GM18861 (cell line): ENCODE results near the gene MAPK7.
"Not testable (repeated sequence)": the region's sequence is repeated elsewhere in the genome, so short reads cannot be mapped to it uniquely, and the experiment has no call there.

Experiments used
- ATAC-seq: cut with Tn5 transposase; IDR thresholded peaks from one replicate; pipeline ENCODE4 v1.9.1; 2021; ENCODE audit not compliant: unreplicated experiment

The MAPK7 gene

GRCh38 chr17:19342611-19343255, 35.6 kb upstream of the MAPK7 start:
- ATAC-seq, result no peak

DNA sequence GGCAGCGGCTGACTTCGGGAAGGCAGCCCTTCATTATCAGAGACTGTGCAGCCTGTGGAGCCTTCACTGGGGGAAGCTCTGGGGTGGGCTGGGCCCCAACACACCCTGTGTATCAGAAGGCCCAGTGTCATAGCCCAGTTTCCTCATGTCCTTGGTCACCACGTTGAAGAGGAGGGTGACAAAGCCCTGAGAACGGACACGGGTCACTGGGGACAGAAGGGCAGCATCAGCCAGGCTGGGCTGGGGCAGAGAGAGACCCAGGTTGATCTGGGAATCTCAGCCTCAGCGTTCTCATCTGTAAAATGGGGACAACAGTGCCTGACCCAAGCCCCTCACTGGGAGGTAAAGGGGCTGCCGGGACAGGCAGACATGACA, 35.1 kb upstream of the MAPK7 start:
- ATAC-seq, result no peak

DNA sequence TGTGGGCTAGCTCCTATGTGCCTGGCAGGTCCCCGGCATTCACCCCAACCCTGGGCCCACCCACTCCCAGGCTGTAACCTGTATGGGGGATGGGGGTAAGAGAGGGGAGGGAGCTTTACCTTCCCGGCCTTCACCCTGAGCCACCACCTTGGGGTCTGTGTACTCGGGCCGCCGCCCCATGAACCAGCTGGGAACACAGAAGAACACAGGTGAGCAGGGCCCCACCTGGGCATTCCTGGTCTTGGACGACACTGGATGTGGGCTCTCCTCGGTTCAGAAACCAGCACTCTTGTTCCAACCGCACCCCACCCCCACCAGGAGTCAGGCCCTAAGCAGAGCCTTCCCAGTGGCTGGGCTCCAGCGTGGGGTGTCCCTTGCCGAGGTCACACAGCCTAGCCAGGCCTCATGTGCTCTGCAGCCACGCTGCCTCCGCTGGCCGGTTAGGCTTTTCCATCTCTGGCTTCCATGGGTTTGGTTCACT, 34.6 kb upstream of the MAPK7 start:
- no peak for ATAC-seq

DNA sequence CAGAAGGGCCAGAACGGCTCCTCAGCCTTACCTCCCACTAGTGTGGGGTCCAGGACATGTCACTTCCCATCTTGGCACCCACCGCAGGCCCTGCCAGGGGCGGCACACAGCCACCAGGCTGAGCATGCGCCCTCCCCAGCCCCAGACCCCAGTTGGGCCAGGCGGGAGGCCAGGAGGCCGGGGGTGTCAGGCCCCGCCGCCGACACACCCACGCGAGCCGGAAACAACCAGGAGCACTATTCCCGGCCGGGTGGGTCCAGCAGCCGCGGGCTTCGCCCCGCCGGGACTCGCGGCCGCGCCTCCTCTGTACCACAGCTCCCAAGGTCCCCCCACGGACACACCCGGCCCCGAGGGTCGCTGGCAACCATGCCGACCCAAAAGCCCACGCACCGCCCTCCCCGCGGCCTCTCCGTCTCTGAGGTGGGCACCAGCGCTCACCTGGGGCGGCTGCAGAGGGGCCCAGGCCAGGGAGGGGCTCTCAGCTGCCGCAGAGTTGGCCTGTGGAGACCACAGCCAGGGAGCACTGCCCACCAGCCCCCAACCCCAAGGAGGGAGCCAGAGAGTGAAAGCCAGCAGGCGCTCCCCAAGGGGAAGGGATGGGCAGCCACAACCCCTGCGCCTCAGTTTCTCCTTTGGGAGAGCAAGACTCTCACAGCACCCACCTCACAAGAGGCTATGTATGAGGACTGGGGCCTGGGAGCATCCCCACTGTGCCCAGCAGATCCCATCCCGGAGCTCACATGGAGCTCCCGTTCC, 33.8 kb upstream of the MAPK7 start:
- no peak for ATAC-seq

GRCh38 chr17:19345067-19345460, 33.2 kb upstream of the MAPK7 start:
- ATAC-seq, result no peak

GRCh38 chr17:19345486-19346350, 32.6 kb upstream of the MAPK7 start:
- ATAC-seq, result no peak

DNA sequence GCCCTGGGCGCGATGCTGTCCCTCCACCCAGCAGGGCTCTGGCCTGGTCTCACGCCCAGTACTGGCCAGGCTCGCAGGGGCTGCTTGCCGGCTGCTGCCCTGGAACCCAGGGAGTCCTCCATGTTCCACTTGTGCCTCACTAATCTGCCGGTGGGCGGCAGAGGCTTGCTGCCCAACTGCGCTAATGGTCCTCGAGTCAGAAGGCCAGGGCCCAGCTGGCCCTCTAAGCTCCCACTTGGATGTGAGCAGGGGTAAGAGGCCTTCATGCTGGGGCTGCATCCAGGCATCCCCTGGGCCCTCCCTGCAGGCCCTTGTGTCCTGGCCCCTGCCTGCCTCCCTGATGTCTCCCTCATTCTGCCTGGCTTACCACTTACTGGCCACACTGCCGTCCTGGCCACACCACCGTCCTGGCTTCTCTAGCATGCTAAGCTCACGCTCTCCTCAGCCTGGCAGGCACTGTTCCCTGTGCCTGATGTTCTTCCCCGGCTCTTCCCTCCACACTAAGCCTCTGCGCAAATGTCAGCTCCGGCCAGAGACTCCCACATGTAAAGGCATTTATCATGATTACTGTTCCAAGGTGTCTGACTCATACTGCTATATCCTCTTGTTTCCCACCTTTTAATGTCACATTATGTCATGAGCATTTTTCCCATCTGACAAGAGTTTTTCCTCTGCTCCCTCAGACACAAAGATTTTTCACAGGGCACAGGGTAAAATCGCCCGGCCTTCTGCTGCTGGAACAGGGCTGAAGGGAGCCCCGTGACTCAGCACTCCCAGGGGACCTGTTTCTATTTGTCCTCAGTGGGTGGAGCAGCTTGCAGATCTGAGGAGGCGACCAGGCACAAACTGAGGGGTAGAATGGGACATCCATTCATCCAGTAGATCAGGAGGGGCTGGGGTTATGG, 31.7 kb upstream of the MAPK7 start:
- no peak for ATAC-seq

DNA sequence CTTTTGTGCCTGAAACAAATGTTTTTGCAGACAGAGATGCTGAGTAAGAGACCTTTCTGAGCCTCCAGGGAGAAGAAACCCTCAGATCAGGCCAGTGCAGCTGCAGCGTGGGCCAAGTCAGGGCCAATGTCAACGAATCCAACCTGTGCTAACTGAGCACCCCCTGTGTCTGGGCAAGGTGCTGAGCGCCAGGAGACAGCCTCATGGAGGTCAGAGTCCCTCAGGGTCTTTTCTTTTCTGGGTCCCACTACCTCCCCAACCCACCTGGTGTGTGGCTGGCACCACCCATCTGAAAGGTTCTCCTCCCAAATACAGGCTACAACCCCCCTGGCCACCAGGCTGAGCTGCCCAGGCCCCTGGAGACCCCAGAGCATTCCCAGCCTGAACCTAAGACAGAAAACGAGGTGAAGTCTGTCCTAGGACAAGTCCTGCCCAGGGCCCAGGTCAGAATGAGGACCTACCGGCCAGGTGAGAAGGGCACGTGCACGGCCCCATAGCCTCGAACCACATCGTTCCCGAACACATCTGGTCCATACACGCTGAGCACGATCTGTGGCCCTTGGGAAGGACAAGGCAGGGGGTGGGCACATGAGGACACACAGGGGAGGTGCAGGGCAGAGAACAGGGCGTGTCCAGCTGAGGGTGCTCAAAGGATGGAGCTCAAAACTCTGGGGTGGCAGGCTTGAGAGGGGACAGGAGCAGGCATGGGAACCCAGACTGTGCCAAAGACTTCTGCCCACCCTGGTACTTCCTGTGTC, 30.8 kb upstream of the MAPK7 start:
- ATAC-seq, result no peak

DNA sequence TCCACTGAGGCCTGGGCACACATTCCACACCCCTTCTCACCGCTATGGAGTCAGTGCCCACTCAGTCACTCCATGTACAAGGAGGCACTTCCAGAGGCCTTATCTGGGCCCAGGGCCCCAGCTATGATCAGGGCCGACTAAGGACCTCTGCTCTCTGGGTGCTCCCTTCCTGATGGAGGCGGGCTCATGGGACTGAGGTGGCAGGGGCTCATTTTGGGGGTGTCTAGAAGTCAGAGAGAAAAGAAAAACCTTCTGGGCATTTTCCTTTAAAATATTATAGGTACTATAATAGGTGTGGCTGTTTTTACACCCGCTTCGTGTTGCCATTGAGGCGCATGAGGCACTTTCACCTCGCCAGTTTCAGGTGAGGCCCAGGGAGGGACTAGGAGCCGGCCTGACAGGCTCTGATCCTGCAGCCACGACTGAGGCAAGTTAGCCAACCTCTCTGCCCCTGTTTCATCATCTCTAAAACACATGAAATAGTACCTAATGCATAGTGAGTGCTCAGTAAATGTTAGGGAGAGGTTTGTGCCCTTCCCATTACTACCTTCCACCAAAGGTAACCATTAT, 30.1 kb upstream of the MAPK7 start:
- no peak for ATAC-seq

DNA sequence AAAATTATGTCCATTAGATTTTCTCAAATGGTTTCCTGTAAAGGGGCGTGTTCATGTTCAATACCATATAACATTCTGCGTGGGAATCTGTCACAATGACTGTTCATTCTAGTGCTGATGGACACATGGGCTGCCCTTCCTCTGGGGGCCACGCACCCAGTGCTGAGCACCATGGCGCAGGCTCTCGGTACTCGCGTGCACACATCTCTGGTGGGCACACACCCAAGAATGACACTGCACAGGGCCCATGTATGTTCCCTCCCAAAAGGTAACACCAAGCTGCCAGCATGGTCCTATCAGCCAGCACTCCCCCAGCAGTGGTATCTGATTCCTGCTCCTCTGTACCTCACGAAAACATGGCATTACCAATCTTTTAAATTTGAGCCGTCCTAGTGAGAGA, 29.5 kb upstream of the MAPK7 start:
- no peak for ATAC-seq

GRCh38 chr17:19353401-19353800, 24.9 kb upstream of the MAPK7 start:
- ATAC-seq, result not testable (repeated sequence)

DNA sequence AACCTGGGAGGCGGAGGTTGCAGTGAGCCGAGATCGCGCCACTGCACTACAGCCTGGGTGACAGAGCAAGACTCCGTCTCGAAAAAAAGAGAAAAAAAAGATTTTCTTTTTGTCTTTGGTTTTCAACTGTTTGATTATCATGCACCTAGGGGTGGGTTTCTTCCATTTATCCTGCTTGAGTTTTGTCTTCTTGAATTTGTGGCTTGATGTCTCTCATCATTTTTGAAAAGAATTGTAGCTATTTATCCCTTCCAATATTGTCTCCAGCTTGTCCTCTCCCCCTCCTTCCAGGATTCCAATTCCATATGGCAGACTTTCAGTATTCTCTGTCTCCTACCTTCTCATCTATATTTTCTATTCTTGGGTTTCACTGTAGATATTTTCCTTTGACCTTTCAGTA, 23.6 kb upstream of the MAPK7 start:
- no peak for ATAC-seq

- no peak for ATAC-seq
Observed at GRCh38 chr17:19357351-19357750, 20.9 kb upstream of the MAPK7 start.

- no peak for ATAC-seq
Observed at GRCh38 chr17:19357761-19358160, 20.5 kb upstream of the MAPK7 start.

DNA sequence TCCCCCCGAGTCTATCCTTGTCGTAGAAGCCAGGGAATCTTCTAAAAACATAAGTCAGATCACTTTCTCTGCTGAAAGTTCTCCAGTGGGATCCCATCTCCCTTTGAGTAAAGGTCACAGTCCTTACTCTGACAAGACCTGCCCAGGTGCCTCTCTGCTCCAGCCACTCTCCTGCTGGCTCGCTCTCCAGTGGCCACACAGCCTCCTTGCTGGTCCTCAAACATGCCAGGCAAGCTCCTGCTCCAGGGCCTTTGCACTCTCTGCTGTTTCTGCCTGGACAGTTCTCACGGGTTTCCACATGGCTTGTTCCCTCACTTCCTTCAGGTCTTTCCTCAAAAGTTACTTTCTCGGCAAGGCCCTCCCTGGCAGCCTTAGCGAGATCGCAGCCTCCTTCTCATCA, 19.1 kb upstream of the MAPK7 start:
- no peak for ATAC-seq

DNA sequence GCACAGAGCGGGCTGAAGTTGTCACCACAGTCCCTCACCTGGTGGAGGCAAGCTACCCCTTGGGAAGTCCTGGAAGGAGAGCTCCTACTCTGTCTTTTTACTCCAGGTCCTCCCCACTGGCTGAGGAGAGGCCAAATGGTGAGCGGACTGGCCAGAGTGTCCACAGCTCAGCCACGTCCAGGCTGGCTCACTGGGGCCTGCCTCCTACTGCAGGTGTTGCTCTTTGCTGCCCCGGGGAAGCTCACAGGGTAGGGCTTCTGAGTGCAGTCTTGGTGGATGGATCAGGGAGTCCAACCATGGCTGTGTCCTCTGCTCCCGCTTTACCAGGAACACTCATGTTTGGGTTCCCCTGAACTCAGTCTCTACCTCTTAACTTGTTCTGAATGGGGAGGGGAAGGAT, 18.4 kb upstream of the MAPK7 start:
- ATAC-seq, result no peak

- no peak for ATAC-seq
Observed at GRCh38 chr17:19360772-19361171, 17.5 kb upstream of the MAPK7 start.

- ATAC-seq, result no peak
Observed at GRCh38 chr17:19361326-19361725, 17.0 kb upstream of the MAPK7 start.

- ATAC-seq, result no peak
Observed at GRCh38 chr17:19361944-19362276, 16.4 kb upstream of the MAPK7 start.
